Measurements from ENCODE around the gene STUB1. TPM values are rescaled to one million over a fixed set of nuclear protein-coding genes. Genes with fewer than 3 reads are reported as not detected.

STUB1 gene
- total and polyA plus RNA-seq, 2 of the 8 experiments (the other 6 are each of a cell fraction or from before 2014, with no cell fraction given): 89.9 to 103 TPM

DNA sequence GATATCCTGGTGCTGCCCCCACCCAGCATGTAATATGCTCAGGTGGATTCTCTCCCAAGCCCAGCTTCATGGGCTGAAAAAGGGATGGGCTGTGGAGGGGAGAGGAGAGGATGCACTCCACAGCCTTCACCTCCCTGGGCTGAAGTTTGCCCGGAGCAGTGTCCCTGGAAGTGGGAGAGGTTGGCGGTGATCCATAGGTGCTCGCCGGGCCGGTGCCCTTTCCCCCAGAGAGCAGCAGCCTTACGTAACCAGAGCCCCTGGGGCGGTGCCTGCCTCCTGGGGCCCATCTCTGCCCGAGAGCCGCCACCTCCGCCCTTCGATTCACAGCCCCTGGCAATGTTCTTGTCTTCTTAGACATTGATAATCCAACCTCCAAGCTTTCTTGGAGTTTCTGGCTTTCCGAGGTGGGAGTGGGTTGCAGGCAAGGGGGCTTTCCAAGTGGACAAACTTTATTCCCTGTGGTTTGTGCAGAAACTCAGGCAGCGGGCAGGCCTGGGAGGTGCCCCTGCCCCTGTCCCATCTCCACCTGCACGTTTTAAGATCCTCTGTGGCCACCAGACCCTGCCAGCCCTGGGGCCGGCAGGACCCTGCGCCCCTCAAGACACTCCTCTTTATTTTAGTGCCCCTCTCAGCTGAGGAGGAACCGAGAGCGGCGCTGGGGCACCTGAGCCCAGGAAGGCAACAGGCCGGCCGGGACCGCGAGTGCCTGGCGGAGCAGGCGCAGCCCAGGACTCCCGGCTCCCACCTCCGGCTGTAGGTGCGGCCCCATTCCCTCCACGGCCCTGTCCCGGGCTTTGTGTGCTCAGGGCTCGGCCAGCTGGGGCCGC, 34.1 kb upstream of the STUB1 start:
- no peak overlapping the region for H2AFZ ChIP-seq (ENCODE audit: low read length)
- H3K23ac ChIP-seq (ENCODE audit: insufficient read length): no peak overlapping the region
- H3K4me3 ChIP-seq (ENCODE audit: extremely low read depth in 1 of 4, insufficient read depth in 2 of 4, low read depth in 3 of 4, low read length in 4 of 4): no peak overlapping the region
- no peak for DNase-seq (ENCODE audit: low read depth in 1 of 2, low spot score in 2 of 2)
- H3K9ac ChIP-seq (replicated peaks in 1 of 4; ENCODE audit: extremely low read depth in 1 of 4, low read depth in 3 of 4, low read length in 3 of 4): no peak overlapping the region
- H3K9me3 ChIP-seq (ENCODE audit: insufficient read depth in 2 of 2, low read depth in 1 of 2, low read length in 1 of 2): no peaks in the 10 kb centered on the region
- H2BK15ac ChIP-seq (ENCODE audit: low read length): no peak overlapping the region
- H2AK5ac ChIP-seq (ENCODE audit: low read depth, low read length): no peak overlapping the region
- no peaks in the 10 kb centered on the region for H3K36me3 ChIP-seq (ENCODE audit: control insufficient read depth in 2 of 4, insufficient read depth in 4 of 4, low read length in 3 of 4)
- no peak overlapping the region for H2BK120ac ChIP-seq (replicated peaks; ENCODE audit: low read depth, low read length)
- CTCF ChIA-PET (ENCODE audit: partially characterized antibody): interaction anchor here (1.2 to 3.4 kb wide), 3 partner anchors 15 to 19 kb away, joined by 3 to 22 read pairs (median 3); no protein-coding TSS in a partner anchor
- H2BK5ac ChIP-seq (ENCODE audit: low read depth, low read length): no peak overlapping the region
- H3K4me1 ChIP-seq (replicated peaks in 1 of 4; ENCODE audit: control insufficient read depth in 3 of 4, insufficient read depth in 4 of 4, low read length in 3 of 4): peaks cover 0 to 12% (median 9%) of the 10 kb centered on the region in 4 experiments; a peak in 6 of 7 replicates
- H3K18ac ChIP-seq (ENCODE audit: extremely low read depth, low read length): no peak overlapping the region
- H4K20me1 ChIP-seq (replicated peaks in 1 of 2; ENCODE audit: control insufficient read depth in 1 of 2, insufficient read depth in 2 of 2, low read length in 2 of 2): peaks cover 0 to 7% of the 10 kb centered on the region in 2 experiments
- H2BK12ac ChIP-seq (ENCODE audit: low read depth, low read length): no peak overlapping the region
- H3K79me1 ChIP-seq (ENCODE audit: low read depth, low read length): no peaks in the 10 kb centered on the region; the same call in 1 of the 2 replicates
- no peak overlapping the region for H4K8ac ChIP-seq (ENCODE audit: extremely low read depth, insufficient read depth, low read length)
- no peak overlapping the region for H3K4ac ChIP-seq (replicated peaks; ENCODE audit: insufficient read length, low read depth, low read length)
- H3K79me2 ChIP-seq (ENCODE audit: control insufficient read depth in 1 of 2, insufficient read depth in 2 of 2, low read length in 2 of 2): peaks cover 0 to 2% of the 10 kb centered on the region in 2 experiments; a peak in 1 of 4 replicates
- H3K56ac ChIP-seq (replicated peaks; ENCODE audit: insufficient read length, low read depth, low read length): no peak overlapping the region
- no peak overlapping the region for H3K14ac ChIP-seq (ENCODE audit: insufficient read length)
- no peak for FAIRE-seq
- H3K4me2 ChIP-seq (ENCODE audit: insufficient read depth in 1 of 2, low read depth in 2 of 2, low read length in 2 of 2): no peak overlapping the region
- POLR2A ChIA-PET (ENCODE audit: partially characterized antibody): interaction anchor here (1.0 to 1.9 kb wide), 4 partner anchors 10 to 29 kb away, joined by 3 to 4 read pairs (median 3); partner anchors contain the start of genes RHBDL1 and WFIKKN1
- H3K27me3 ChIP-seq (replicated peaks in 1 of 4; ENCODE audit: control insufficient read depth in 3 of 4, extremely low read depth in 1 of 4, insufficient read depth in 3 of 4, low read length in 3 of 4): peaks cover 0 to 5% (median 1%) of the 10 kb centered on the region in 4 experiments; a peak in 2 of 7 replicates
- H3K27ac ChIP-seq (ENCODE audit: low read depth, low read length): no peak overlapping the region
- H3K23me2 ChIP-seq (ENCODE audit: low read depth, low read length): peaks cover 13% of the 10 kb centered on the region
- no peak overlapping the region for H2BK20ac ChIP-seq (ENCODE audit: low read length)
- no peak overlapping the region for H4K5ac ChIP-seq (ENCODE audit: insufficient read length, low read depth, low read length)
- 89% methylated on average over 27 of the region's 32 CpGs; no CpG with 5 or more reads in 1 of the 2 experiments for WGBS, 2 experiments (ENCODE audit: extremely low coverage in 1 of 2, insufficient coverage in 1 of 2, insufficient read length in 1 of 2, insufficient replicate concordance in 2 of 2, low coverage in 1 of 2, low lambda C conversion rate in 2 of 2, missing lambda C conversion rate in 1 of 2)
- H4K91ac ChIP-seq (replicated peaks; ENCODE audit: insufficient read length, low read length): no peak overlapping the region
- TF ChIP-seq POLR2A (IDR thresholded peaks at IDR 0.05; ENCODE audit: control extremely low read depth in 1 of 2, low read depth in 2 of 2, low read length in 2 of 2) (no peak), CREB1 (IDR thresholded peaks at IDR 0.05) (no peak), SP1 (IDR thresholded peaks at IDR 0.05; ENCODE audit: low read depth, low read length) (no peak), SAP30 (IDR thresholded peaks at IDR 0.05; ENCODE audit: insufficient read depth, insufficient replicate concordance, low read length) (no peak), MAFK (IDR thresholded peaks at IDR 0.05; ENCODE audit: low read depth, low read length) (no peak), SIX5 (IDR thresholded peaks at IDR 0.05; ENCODE audit: low read depth, low read length) (no peak), CBX8 (IDR thresholded peaks at IDR 0.05; ENCODE audit: borderline replicate concordance, low read depth, low read length) (no peak)
- TF ChIP-seq, protein P1, sequence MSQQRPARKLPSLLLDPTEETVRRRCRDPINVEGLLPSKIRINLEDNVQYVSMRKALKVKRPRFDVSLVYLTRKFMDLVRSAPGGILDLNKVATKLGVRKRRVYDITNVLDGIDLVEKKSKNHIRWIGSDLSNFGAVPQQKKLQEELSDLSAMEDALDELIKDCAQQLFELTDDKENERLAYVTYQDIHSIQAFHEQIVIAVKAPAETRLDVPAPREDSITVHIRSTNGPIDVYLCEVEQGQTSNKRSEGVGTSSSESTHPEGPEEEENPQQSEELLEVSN (IDR thresholded peaks at IDR 0.05): no peak
- TF ChIP-seq, protein P2, sequence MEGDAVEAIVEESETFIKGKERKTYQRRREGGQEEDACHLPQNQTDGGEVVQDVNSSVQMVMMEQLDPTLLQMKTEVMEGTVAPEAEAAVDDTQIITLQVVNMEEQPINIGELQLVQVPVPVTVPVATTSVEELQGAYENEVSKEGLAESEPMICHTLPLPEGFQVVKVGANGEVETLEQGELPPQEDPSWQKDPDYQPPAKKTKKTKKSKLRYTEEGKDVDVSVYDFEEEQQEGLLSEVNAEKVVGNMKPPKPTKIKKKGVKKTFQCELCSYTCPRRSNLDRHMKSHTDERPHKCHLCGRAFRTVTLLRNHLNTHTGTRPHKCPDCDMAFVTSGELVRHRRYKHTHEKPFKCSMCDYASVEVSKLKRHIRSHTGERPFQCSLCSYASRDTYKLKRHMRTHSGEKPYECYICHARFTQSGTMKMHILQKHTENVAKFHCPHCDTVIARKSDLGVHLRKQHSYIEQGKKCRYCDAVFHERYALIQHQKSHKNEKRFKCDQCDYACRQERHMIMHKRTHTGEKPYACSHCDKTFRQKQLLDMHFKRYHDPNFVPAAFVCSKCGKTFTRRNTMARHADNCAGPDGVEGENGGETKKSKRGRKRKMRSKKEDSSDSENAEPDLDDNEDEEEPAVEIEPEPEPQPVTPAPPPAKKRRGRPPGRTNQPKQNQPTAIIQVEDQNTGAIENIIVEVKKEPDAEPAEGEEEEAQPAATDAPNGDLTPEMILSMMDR (IDR thresholded peaks at IDR 0.05; ENCODE audit: control extremely low read depth in 1 of 3, insufficient read depth in 1 of 3, low read depth in 1 of 3, low read length in 3 of 3): no peak
